ENCODE results near the gene SLC50A1.
"Not testable (repeated sequence)": the region's sequence is repeated elsewhere in the genome, so short reads cannot be mapped to it uniquely, and the experiment has no call there.

Gene SLC50A1

GRCh38 chr1:155116113-155116764 lies 19.4 kb upstream of the SLC50A1 start:
- no peak for DNase-seq (ENCODE audit: low read depth, low spot score)

GRCh38 chr1:155117610-155118009 lies 18.0 kb upstream of the SLC50A1 start:
- DNase-seq (ENCODE audit: low read depth, low spot score), result peak; percentile 62

- not testable (repeated sequence) for DNase-seq (ENCODE audit: low read depth, low spot score)
Observed at GRCh38 chr1:155118090-155118489, 17.6 kb upstream of the SLC50A1 start.

- DNase-seq (ENCODE audit: low read depth, low spot score), result peak; percentile 68
Observed at GRCh38 chr1:155120253-155120652, 15.4 kb upstream of the SLC50A1 start.

GRCh38 chr1:155121249-155121648 lies 14.4 kb upstream of the SLC50A1 start:
- no peak for DNase-seq (ENCODE audit: low read depth, low spot score)

- DNase-seq (ENCODE audit: low read depth, low spot score), result no peak
Observed at GRCh38 chr1:155122308-155122707, 13.3 kb upstream of the SLC50A1 start.

GRCh38 chr1:155123801-155124200 lies 11.9 kb upstream of the SLC50A1 start:
- DNase-seq (ENCODE audit: low read depth, low spot score), result no peak

DNA sequence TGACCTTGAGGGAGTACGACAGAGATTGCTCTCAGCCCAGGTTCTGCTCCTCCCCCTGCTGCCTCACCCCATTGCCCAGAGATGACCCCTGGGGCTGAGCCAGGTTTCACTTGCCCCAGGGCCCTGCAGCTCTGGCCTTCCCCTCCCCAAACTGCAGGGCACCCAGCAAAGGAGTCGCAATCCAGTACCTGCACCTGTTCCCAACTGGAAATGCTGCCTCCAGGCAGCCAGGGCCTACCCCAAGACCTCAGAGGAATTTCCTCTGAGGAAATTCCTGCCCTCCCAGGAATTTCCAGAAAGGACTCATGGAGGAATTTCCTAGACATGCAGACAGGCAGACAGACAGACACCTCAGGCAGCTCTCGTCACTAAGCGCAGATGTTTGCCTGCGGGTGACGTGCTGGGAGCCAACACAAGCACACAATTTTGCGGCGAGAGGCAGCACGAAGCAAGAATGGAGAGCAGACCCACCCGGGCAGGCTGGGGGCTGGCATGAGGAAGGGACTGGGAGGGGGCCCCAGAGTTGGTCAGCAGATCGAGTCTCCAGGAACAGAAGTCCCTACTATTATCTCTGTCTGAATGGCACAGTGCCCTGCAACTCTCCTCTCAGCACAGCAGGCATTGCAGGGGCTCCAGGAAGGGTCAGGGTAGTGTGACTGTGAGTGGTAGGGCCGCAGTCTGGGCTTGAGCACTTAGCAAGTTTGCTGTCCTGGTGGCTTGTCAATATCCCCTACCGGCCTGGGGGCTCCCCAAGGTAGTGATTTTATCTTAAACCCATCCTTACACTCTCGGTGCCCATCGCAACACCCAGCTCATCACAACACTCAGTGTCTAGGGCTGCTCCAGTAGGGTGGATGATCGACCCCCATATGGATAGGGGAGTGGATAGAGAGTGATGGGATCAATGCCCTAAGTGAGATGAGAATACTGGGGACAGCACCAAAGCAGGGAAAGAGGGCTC lies 10.9 kb upstream of the SLC50A1 start:
- peak; percentile 95 for DNase-seq (ENCODE audit: low read depth, low spot score)

- peak; percentile 61 for DNase-seq (ENCODE audit: low read depth, low spot score)
Observed at GRCh38 chr1:155125511-155125945, 10.1 kb upstream of the SLC50A1 start.

DNA sequence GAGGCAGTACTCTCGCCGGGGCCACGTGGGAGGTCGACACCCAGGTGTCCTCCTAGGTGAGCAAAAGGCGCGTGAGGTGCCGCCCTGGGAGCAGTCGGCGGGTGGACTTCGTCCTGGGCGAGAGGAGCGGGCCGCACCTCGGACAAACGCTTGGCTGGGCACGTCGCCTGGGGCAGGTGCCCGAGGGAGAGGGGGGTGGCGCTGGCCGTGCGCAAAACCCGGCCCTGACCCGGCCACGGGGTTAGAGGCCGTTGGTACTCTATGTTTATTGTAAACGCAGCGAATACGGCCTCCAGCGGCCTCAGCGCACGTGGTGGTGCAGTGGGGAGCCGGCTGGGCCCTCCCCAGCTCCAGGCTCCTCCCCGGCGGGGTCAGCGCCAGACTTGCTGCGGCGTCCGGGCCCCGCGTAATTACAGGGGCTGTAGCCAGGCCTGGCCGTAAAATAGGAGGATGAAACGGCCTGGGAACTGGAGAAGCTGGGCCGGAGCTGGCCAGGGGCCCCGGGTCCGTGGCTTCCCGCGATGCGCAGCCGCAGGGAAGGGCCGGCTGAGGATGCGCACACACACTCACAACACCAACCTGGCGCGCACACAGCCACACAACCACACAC lies 9.6 kb upstream of the SLC50A1 start:
- DNase-seq (ENCODE audit: low read depth, low spot score), result peak; percentile 92

DNA sequence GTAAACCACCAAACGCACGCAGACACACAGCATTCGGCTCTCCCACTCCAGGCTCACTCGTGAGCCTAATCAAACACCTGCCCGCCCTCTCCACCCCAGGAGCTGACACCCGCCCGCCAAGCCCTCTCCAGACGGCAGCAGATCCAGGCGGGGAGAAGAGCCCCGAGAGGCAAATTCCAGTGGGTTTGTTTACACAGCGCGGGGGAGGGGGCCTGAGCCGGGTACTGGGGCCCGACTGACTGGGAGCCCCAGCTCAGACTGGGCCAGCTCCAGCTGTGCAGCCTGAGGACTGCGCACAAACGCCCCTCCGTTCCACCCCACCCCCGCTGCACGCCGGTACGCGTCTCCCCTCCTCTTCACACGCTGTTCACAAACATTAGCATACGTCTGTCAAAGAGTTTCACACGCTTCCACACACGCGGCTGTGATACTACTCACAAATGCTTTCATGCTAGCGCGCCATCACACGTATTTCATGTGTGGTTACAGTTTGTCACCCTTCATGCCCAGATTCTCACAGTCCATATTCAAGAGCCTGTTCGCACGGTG lies 9.0 kb upstream of the SLC50A1 start:
- peak; percentile 90 for DNase-seq (ENCODE audit: low read depth, low spot score)

DNA sequence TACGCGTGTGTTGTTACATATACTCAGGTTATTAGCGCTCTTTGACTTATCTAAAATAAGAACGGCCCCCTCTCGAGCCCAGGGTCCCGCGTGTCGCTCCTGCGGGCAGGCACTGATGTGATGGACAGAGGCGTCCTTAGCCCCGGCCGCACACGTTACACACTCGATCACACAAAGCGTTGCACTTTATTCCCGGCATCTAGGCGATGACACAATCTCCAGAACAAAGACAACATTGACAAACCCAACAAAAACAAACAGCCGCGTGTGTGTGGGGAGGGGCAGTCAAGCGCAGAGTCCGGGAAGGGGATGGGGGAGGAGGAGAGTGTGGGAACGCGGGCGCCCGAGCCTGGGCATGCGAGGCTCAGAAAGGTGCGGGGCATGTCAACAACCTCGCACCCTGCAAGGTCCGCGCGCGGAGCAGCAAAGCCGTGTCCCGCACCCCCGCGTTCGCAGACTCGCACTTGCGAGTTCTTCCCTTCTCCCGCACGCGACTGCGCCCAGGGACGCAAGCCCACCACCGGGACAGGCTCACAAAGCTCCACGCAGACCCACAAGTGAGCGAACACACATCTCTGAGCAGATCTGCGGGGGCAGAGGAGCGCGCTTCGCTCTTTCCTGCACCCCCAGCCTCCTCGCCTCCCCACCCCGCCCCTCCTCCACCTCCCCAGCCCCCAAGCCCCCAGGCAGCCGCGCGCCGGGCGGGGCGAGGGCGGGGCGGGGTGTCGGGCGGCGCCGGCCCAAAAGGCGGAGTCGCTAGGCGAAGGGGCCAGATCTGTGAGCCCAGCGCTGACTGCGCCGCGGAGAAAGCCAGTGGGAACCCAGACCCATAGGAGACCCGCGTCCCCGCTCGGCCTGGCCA lies 8.3 kb upstream of the SLC50A1 start, which contains the start of gene EFNA1:
Gene EFNA1, plus strand, starts transcription at position 772 of the 862 bp plus-strand sequence. CDS start 102 bp downstream, outside the sequence.
- peak; percentile 79 for DNase-seq (ENCODE audit: low read depth, low spot score)

GRCh38 chr1:155127967-155128754 lies 7.5 kb upstream of the SLC50A1 start:
- DNase-seq (ENCODE audit: low read depth, low spot score), result no peak

DNA sequence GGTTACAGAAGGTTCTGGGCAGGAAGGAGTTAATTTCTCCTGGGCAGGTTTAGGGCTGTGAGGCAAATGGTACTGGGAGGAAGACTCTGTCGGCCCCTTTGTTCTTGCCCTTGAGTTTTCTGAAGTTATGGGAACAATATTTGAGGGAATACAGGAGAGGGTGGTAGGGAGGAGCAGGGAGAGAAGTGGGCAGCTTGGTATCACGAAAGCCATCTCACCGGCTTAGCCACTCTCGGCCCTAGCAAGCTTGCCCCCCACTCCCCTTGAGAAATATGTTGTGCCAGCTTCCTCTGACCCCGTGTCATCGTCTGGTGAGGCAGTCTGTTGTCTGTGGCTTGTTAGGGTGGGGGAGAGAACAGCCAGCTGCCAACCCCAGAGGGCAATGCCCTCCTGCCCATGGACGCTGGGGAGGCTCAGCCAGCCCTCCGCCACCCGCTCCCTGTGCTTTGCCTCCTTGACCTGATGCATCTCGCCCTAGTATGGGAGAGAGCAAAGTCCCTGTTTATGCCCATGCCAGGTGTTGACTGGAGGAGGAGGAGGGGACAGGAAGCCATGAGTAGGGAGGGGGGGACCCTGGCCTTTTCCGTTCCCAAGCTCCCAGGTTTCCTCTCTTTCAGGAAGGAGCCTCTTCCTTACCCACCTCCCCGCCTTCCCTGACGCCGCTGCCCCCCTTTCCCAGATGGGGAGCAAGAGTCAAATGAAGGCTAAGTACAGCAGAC lies 6.7 kb upstream of the SLC50A1 start:
- DNase-seq (ENCODE audit: low read depth, low spot score), result peak; percentile 27

DNA sequence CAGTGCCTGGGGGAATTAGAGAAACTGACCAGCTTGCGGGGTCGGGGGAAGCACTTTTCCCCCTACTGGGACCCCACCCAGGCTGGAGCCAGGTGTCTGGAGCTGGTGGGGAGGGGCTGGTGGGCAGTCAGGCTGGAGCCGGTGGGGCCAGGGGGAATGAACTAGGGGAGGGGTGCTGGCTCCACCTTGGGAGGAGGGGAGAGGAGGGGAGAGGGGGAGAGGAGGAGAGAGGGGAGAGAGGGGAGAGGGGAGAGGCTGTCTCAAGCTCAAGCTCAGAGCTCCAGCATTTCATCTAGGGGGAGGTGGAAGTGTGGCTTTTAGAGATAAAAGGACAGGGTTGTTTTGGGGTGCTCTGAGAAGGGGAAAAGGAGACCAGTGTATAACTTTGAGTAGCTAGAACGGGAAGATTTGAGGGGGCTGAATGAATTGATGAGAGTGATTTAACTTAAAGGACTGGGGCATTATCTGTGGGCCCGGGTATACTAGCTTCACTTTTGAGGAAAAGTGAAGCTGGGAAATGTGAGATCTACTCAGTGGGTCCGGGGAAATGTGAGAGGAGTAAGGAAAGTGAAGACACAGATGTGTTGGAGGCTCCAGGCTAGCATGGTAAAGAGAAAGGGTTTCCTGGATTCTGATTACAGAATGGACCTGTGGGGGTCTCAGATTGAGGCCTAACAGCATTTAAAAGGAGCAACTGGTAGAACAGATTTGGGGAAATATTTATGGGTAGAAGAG lies 5.2 kb upstream of the SLC50A1 start:
- DNase-seq (ENCODE audit: low read depth, low spot score), result no peak

GRCh38 chr1:155131285-155131684 lies 4.4 kb upstream of the SLC50A1 start:
- no peak for DNase-seq (ENCODE audit: low read depth, low spot score)

DNA sequence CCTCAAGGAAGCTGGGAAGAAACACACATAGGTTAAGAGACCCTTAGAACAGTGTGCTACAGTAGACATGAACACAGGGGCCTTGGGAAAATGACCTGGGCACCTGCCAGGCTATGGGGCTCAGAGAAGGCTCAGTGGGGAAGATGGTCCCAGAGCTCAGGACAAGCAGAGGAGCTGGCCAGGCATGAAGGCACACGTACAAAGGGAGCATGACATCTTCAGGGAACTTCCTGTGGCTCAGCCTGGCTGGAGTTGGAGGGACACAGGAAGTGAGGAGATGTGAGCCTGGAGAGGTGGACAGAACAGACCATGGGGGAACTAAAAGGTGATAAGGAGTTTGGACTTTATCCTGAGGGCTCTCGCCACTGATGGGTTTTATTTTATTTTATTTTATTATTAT lies 3.8 kb upstream of the SLC50A1 start:
- DNase-seq (ENCODE audit: low read depth, low spot score), result no peak

DNA sequence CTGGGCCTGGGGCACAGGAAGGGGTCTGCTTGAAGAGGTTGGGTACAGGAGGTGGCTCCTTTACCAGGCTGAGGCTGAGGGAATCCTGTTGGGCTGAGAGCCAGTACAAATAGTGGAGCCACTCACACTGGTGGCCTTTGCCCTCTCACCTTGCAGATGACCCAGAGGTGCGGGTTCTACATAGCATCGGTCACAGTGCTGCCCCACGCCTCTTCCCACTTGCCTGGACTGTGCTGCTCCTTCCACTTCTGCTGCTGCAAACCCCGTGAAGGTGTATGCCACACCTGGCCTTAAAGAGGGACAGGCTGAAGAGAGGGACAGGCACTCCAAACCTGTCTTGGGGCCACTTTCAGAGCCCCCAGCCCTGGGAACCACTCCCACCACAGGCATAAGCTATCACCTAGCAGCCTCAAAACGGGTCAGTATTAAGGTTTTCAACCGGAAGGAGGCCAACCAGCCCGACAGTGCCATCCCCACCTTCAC lies 1.8 kb upstream of the SLC50A1 start:
- DNase-seq (ENCODE audit: low read depth, low spot score), result no peak

DNA sequence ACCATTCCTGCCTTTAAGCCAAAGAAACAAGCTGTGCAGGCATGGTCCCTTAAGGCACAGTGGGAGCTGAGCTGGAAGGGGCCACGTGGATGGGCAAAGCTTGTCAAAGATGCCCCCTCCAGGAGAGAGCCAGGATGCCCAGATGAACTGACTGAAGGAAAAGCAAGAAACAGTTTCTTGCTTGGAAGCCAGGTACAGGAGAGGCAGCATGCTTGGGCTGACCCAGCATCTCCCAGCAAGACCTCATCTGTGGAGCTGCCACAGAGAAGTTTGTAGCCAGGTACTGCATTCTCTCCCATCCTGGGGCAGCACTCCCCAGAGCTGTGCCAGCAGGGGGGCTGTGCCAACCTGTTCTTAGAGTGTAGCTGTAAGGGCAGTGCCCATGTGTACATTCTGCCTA lies 1.3 kb upstream of the SLC50A1 start:
- no peak for DNase-seq (ENCODE audit: low read depth, low spot score)

Data from ELF-1 (cell line).